Thoracic aorta endothelial cell (primary cell): Measurements from ENCODE around the gene TBC1D3K. TPM values are rescaled to one million over a fixed set of nuclear protein-coding genes. Genes with fewer than 3 reads are reported as not detected.

Experiments
- small RNA-seq: library from RNA; depleted of rRNA; stranded (forward); fragments of <200 nt; gene quantifications from one replicate; pipeline ENCODE3, GENCODE V24; 2012
- total RNA-seq: library from RNA; depleted of rRNA; stranded (reverse); fragments of >200 nt; gene quantifications from 2 replicates; pipeline ENCODE4 v1.2.3, GENCODE V29; 2012

TBC1D3K gene
- not detected in 2 replicates for total RNA-seq

DNA sequence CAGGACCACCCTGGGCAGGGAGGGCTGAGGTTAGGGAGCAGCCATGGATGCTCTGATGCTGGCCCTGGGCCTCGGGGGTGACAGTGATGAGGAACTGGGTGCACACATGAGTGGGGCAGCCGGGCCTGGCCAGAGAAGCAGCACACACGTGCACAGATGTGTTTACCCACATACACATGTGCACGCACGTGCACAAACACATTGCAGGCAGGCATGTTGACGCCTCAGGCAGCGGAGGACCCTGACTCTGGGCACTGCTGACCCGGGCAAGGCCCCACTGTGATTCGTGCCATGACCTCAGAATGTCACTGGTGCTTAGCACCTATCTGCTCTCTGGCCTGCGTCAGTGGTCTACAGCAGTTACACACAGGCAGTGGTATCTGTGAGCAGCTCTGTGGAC lies at the start of gene TBC1D3K:
Gene TBC1D3K, plus strand, starts transcription at position 301 of the 400 bp plus-strand sequence. CDS start 1,585 bp downstream, outside the sequence.

Small RNAs within 50 kb of the gene (small RNA-seq; reads per million reads assigned to genes)
- not detected for gene RF00001
- gene RNU6-489P, result not detected

Other genes with a start within 250 kb of the TBC1D3K start
- not detected in 2 replicates for gene HNF1B, start 179.4 kb upstream of the TBC1D3K start, total RNA-seq
- 1.2 and 2.1 TPM in 2 replicates for gene TBC1D3L, start 64.6 kb downstream of the TBC1D3K start, total RNA-seq
- gene TBC1D3D, start 79.6 kb downstream of the TBC1D3K start, total RNA-seq, result 0.13 TPM in 1 of 2 replicates, not detected in the other
- 0.13 TPM in 1 of 2 replicates, not detected in the other for gene TBC1D3C, start 144.2 kb downstream of the TBC1D3K start, total RNA-seq
- gene TBC1D3E, start 203.5 kb downstream of the TBC1D3K start, total RNA-seq, result 0.53 and 1.4 TPM in 2 replicates